Neural cell (in vitro differentiated cells): ENCODE data around the gene NDUFA9.

Source experiments
- CTCF ChIP-seq: fragments of 450-650 bp; IDR thresholded peaks from 2 replicates; pipeline ENCODE4 v1.5.1; 2014; ENCODE audit warnings: antibody characterized with exemption, mild to moderate bottlenecking, moderate library complexity; ENCODE audit not compliant: poor library complexity, severe bottlenecking
- EP300 ChIP-seq: fragments of 450-650 bp; conservative IDR thresholded peaks from 2 replicates; pipeline ENCODE4 v1.6.1; 2014; ENCODE audit warnings: antibody characterized with exemption, mild to moderate bottlenecking, moderate library complexity; ENCODE audit not compliant: poor library complexity, severe bottlenecking
- EZH2 ChIP-seq: fragments of 200-600, 300-800 bp; shearing (Covaris generic), sonication (generic); IDR thresholded peaks from 2 replicates; pipeline ENCODE4 v1.6.1; 2014; ENCODE audit warnings: antibody characterized with exemption, low read length, borderline replicate concordance, mild to moderate bottlenecking; ENCODE audit not compliant: insufficient read depth, poor library complexity, severe bottlenecking
- MXI1 ChIP-seq: fragments of 450-650 bp; conservative IDR thresholded peaks from 2 replicates; pipeline ENCODE4 v1.6.1; 2014; ENCODE audit warnings: antibody characterized with exemption, mild to moderate bottlenecking; ENCODE audit not compliant: poor library complexity, severe bottlenecking
- POLR2AphosphoS5 ChIP-seq: IDR thresholded peaks from 2 replicates; pipeline ENCODE4 v1.6.1; 2012
- RAD21 ChIP-seq: fragments of 450-650 bp; conservative IDR thresholded peaks from 2 replicates; pipeline ENCODE4 v1.6.1; 2014; ENCODE audit warnings: antibody characterized with exemption, mild to moderate bottlenecking, moderate library complexity
- REST ChIP-seq: IDR thresholded peaks from 2 replicates; pipeline ENCODE4 v1.6.1; 2012; ENCODE audit warnings: borderline replicate concordance
- SMC3 ChIP-seq: fragments of 450-650 bp; conservative IDR thresholded peaks from 2 replicates; pipeline ENCODE4 v1.6.1; 2014; ENCODE audit warnings: antibody characterized with exemption, mild to moderate bottlenecking, moderate library complexity; ENCODE audit not compliant: poor library complexity
- TAF1 ChIP-seq: IDR thresholded peaks from 2 replicates; pipeline ENCODE4 v1.6.1; 2012; ENCODE audit warnings: low read depth

GRCh38 chr12:4603946-4604345 is 45.0 kb upstream of the NDUFA9 start:
- TF ChIP-seq CTCF (no peak), POLR2AphosphoS5 (no peak), TAF1 (no peak), EZH2 (no peak), RAD21 (no peak), REST (no peak), EP300 (no peak), SMC3 (no peak), MXI1 (no peak)
